Measurements from ENCODE around the gene FBXW9. TPM values are rescaled to one million over a fixed set of nuclear protein-coding genes. Genes with fewer than 3 reads are reported as not detected.

Gene FBXW9
- total RNA-seq, 1 donor from 2014 or later = 4.0 TPM

- Histone ChIP-seq H3K27ac (no peak overlapping the region), H3K36me3 (no peaks in the 10 kb centered on the region), H2AFZ (replicated peaks) (no peak overlapping the region), H3K9ac (no peak overlapping the region), H3K4me3 (no peak overlapping the region), H4K20me1 (ENCODE audit: low read depth) (peaks cover 6% of the 10 kb centered on the region), H3K79me2 (ENCODE audit: low read depth) (peaks cover 10% of the 10 kb centered on the region), H3K4me2 (no peak overlapping the region), H3K4me1 (no peaks in the 10 kb centered on the region), H3F3A (ENCODE audit: low read depth) (peaks cover 42% of the 10 kb centered on the region), H3K9me3 (ENCODE audit: low read depth) (no peaks in the 10 kb centered on the region), H3K27me3 (no peaks in the 10 kb centered on the region)
- peaks cover 27% of the 10 kb centered on the region for H3K36me3 Mint-ChIP-seq
- H3K9me3 Mint-ChIP-seq = no peaks in the 10 kb centered on the region
- H3K4me1 Mint-ChIP-seq = peaks cover 6% of the 10 kb centered on the region
- DNase-seq (ENCODE audit: low spot score) = no peak
- no peak overlapping the region for H3K4me3 Mint-ChIP-seq
- H3K27ac Mint-ChIP-seq = no peak overlapping the region
- H3K27me3 Mint-ChIP-seq (ENCODE audit: insufficient read depth, low read depth) = peaks cover 9% of the 10 kb centered on the region
- TF ChIP-seq EZH2 (IDR thresholded peaks at IDR 0.05) (no peak), EZH2phosphoT487 (IDR thresholded peaks at IDR 0.05) (no peak)
- TF ChIP-seq, protein P1, sequence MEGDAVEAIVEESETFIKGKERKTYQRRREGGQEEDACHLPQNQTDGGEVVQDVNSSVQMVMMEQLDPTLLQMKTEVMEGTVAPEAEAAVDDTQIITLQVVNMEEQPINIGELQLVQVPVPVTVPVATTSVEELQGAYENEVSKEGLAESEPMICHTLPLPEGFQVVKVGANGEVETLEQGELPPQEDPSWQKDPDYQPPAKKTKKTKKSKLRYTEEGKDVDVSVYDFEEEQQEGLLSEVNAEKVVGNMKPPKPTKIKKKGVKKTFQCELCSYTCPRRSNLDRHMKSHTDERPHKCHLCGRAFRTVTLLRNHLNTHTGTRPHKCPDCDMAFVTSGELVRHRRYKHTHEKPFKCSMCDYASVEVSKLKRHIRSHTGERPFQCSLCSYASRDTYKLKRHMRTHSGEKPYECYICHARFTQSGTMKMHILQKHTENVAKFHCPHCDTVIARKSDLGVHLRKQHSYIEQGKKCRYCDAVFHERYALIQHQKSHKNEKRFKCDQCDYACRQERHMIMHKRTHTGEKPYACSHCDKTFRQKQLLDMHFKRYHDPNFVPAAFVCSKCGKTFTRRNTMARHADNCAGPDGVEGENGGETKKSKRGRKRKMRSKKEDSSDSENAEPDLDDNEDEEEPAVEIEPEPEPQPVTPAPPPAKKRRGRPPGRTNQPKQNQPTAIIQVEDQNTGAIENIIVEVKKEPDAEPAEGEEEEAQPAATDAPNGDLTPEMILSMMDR (IDR thresholded peaks at IDR 0.05) = no peak
These were observed 20.5 kb downstream of the FBXW9 start for GRCh38 chr19:12675940-12676339.

DNA sequence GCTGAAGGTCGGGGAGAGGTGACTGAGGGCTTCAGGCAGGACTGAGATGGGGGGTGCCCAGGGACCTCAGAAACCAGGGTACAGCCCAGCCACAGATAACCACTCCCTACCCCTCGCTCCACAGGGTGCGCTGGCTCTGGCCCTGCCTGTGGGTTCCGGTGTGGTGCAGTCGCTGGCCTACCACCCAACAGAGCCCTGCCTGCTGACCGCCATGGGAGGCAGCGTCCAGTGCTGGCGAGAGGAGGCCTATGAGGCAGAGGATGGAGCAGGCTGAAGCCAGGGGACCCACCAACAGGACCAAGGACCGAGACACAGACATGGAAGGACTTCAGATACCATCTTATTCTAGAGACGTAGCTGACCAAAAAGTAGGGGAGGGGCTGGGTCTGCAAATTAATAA is 21.0 kb downstream of the FBXW9 start:
- Histone ChIP-seq H3K4me2 (no peak overlapping the region), H3K27ac (no peak overlapping the region), H3K36me3 (no peaks in the 10 kb centered on the region), H3K9me3 (ENCODE audit: low read depth) (no peaks in the 10 kb centered on the region), H3K4me3 (no peak overlapping the region), H3K79me2 (ENCODE audit: low read depth) (peaks cover 14% of the 10 kb centered on the region), H4K20me1 (ENCODE audit: low read depth) (peaks cover 6% of the 10 kb centered on the region), H3K27me3 (no peaks in the 10 kb centered on the region), H2AFZ (replicated peaks) (no peak overlapping the region), H3K9ac (no peak overlapping the region), H3F3A (ENCODE audit: low read depth) (peaks cover 39% of the 10 kb centered on the region), H3K4me1 (no peaks in the 10 kb centered on the region)
- Mint-ChIP-seq H3K27me3 (ENCODE audit: insufficient read depth, low read depth) (peaks cover 8% of the 10 kb centered on the region), H3K9me3 (no peaks in the 10 kb centered on the region), H3K36me3 (peaks cover 26% of the 10 kb centered on the region), H3K4me1 (peaks cover 4% of the 10 kb centered on the region), H3K4me3 (no peak overlapping the region), H3K27ac (no peak overlapping the region)
- TF ChIP-seq EZH2phosphoT487 (IDR thresholded peaks at IDR 0.05) (no peak), EZH2 (IDR thresholded peaks at IDR 0.05) (no peak)
- TF ChIP-seq, protein P1 (IDR thresholded peaks at IDR 0.05) = no peak
- no peak for DNase-seq (ENCODE audit: low spot score)

DNA sequence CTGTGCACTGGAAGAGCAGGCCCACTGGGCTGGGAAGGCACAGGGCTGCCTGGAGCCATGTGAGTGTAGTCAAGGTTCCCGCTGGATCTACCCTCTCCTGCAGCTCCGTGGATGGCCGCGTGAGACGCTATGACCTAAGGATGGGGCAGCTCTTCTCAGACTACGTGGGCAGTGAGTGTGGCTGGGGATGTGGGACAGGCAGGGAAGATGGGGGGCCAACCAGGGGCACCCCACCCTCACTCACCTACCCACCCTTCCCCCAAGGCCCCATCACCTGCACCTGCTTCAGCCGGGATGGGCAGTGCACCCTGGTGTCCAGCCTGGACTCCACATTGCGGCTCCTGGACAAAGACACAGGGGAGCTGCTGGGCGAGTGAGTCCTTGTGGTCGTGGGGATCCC is 23.7 kb downstream of the FBXW9 start:
- peaks cover 15% of the 10 kb centered on the region for H3K36me3 Mint-ChIP-seq
- H3K4me3 Mint-ChIP-seq = no peak overlapping the region
- peaks cover 21% of the 10 kb centered on the region for H3K4me1 Mint-ChIP-seq
- H3K9me3 ChIP-seq (ENCODE audit: low read depth) = no peaks in the 10 kb centered on the region
- no peak for DNase-seq (ENCODE audit: low spot score)
- no peak overlapping the region for H3K4me3 ChIP-seq
- H3K27ac ChIP-seq = no peak overlapping the region
- H4K20me1 ChIP-seq (ENCODE audit: low read depth) = peaks cover 6% of the 10 kb centered on the region
- no peak overlapping the region for H3K9ac ChIP-seq
- no peaks in the 10 kb centered on the region for H3K36me3 ChIP-seq
- no peaks in the 10 kb centered on the region for H3K4me1 ChIP-seq
- TF ChIP-seq, protein P1 (IDR thresholded peaks at IDR 0.05) = no peak
- TF ChIP-seq EZH2 (IDR thresholded peaks at IDR 0.05) (no peak), EZH2phosphoT487 (IDR thresholded peaks at IDR 0.05) (no peak)
- no peaks in the 10 kb centered on the region for H3K9me3 Mint-ChIP-seq
- no peak overlapping the region for H3K4me2 ChIP-seq
- H3K27ac Mint-ChIP-seq = no peak overlapping the region
- peaks cover 42% of the 10 kb centered on the region for H3F3A ChIP-seq (ENCODE audit: low read depth)
- H3K27me3 Mint-ChIP-seq (ENCODE audit: insufficient read depth, low read depth) = peaks cover 16% of the 10 kb centered on the region
- H2AFZ ChIP-seq (replicated peaks) = no peak overlapping the region
- H3K79me2 ChIP-seq (ENCODE audit: low read depth) = peaks cover 25% of the 10 kb centered on the region
- no peaks in the 10 kb centered on the region for H3K27me3 ChIP-seq

Data from neural progenitor cell (in vitro differentiated cells).